Vagina (tissue), 2 donors: ENCODE results near the gene DMAC2L. TPM values are rescaled to one million over a fixed set of nuclear protein-coding genes. Genes with fewer than 3 reads are reported as not detected.
A peak's percentile ranks its signal among the peaks of the same experiment; 100 is the strongest.

ENCODE experiments used
- DNase-seq, 2 donors: peaks; one replicate each; pipeline ENCODE4 v3.0.0-alpha.2; 2017; ENCODE audit errors: extremely low spot score in 2 of 2
- H3K27ac ChIP-seq: fragments of 200-600 bp; sonication (generic); one replicate; pipeline ENCODE4 v1.5.1; 2019
- H3K27me3 ChIP-seq: fragments of 200-600 bp; sonication (generic); one replicate; pipeline ENCODE4 v1.5.1; 2019
- H3K36me3 ChIP-seq, 2 donors: fragments of 200-600 bp; sonication (generic); one replicate each; pipeline ENCODE4 v1.5.1; 2017 to 2019
- H3K4me1 ChIP-seq: fragments of 200-600 bp; sonication (generic); one replicate; pipeline ENCODE4 v1.5.1; 2019
- H3K4me3 ChIP-seq, 2 donors: fragments of 200-600 bp; sonication (generic); 1 replicate in 1 of 2; 2 replicates in 1 of 2; pipeline ENCODE4 v1.5.1; 2016 to 2019
- H3K9me3 ChIP-seq: fragments of 200-600 bp; sonication (generic); one replicate; pipeline ENCODE4 v1.5.1; 2019
- POLR2A ChIP-seq, 2 donors: fragments of 450-650 bp; IDR thresholded peaks; one replicate each; pipeline ENCODE4 v1.6.1; 2017; ENCODE audit warnings: antibody characterized with exemption in 2 of 2, mild to moderate bottlenecking in 2 of 2, moderate library complexity in 2 of 2
- POLR2AphosphoS5 ChIP-seq, 2 donors: sonication (generic); formaldehyde crosslinking; IDR thresholded peaks; one replicate each; pipeline ENCODE4 v1.9.0; 2017; ENCODE audit warnings: antibody characterized with exemption in 2 of 2, mild to moderate bottlenecking in 2 of 2, low read depth in 1 of 2; ENCODE audit not compliant: insufficient read depth in 1 of 2
- intact Hi-C: fragments of 100-400 bp; cut with DNase I; formaldehyde crosslinking; loops from one replicate; pipeline ENCODE4 v1.15.1; 2023
- total RNA-seq: library from RNA; depleted of rRNA; stranded (reverse); fragments of >200 nt; gene quantifications from one replicate; pipeline ENCODE4 v1.2.3, GENCODE V29; 2016
- TF ChIP-seq, protein P1 (sequence below), 3 experiments: fragments of 450-650 bp in 2 of 3; fragments of 200-600 bp in 1 of 3; sonication (generic) in 1 of 3; IDR thresholded peaks; one replicate each; pipeline ENCODE4 v1.5.1; 2017 to 2019; ENCODE audit warnings: antibody characterized with exemption in 3 of 3, mild to moderate bottlenecking in 2 of 3, moderate library complexity in 2 of 3

DMAC2L gene
- total RNA-seq, 1 donor from 2014 or later, result 31.4 TPM

DNA sequence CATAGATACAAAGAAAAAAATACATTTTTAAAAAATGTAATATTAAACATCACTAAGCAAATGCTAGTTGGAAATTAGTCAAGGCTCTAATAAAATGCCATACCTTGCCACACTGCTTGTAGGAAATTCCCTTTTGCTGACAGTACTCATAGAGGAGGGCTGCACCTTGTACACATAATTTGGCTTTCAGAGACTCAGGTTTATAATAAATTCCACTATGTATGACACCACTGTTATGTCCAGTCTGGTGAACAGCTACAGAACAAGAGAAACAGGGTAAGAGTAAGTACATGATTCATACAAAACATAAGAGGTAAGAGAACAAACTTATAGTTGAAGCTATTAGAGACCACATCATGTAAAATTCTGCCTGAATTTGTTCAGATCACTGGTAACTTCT, 10.2 kb upstream of the DMAC2L start:
- intact Hi-C loops, result no loop called here
- no peaks in the 10 kb centered on the region for H3K27me3 ChIP-seq
- DNase-seq, result no peak
- no peak overlapping the region for H3K27ac ChIP-seq
- no peaks in the 10 kb centered on the region for H3K9me3 ChIP-seq
- H3K4me3 ChIP-seq, result no peak overlapping the region
- H3K4me1 ChIP-seq, result no peaks in the 10 kb centered on the region
- TF ChIP-seq POLR2AphosphoS5 (IDR thresholded peaks at IDR 0.05; ENCODE audit: insufficient read depth in 1 of 2, low read depth in 1 of 2), result no peak
- TF ChIP-seq POLR2A (IDR thresholded peaks at IDR 0.05), result no peak
- TF ChIP-seq, protein P1, sequence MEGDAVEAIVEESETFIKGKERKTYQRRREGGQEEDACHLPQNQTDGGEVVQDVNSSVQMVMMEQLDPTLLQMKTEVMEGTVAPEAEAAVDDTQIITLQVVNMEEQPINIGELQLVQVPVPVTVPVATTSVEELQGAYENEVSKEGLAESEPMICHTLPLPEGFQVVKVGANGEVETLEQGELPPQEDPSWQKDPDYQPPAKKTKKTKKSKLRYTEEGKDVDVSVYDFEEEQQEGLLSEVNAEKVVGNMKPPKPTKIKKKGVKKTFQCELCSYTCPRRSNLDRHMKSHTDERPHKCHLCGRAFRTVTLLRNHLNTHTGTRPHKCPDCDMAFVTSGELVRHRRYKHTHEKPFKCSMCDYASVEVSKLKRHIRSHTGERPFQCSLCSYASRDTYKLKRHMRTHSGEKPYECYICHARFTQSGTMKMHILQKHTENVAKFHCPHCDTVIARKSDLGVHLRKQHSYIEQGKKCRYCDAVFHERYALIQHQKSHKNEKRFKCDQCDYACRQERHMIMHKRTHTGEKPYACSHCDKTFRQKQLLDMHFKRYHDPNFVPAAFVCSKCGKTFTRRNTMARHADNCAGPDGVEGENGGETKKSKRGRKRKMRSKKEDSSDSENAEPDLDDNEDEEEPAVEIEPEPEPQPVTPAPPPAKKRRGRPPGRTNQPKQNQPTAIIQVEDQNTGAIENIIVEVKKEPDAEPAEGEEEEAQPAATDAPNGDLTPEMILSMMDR (IDR thresholded peaks at IDR 0.05), result no peak
- H3K36me3 ChIP-seq, result no peaks in the 10 kb centered on the region

DNA sequence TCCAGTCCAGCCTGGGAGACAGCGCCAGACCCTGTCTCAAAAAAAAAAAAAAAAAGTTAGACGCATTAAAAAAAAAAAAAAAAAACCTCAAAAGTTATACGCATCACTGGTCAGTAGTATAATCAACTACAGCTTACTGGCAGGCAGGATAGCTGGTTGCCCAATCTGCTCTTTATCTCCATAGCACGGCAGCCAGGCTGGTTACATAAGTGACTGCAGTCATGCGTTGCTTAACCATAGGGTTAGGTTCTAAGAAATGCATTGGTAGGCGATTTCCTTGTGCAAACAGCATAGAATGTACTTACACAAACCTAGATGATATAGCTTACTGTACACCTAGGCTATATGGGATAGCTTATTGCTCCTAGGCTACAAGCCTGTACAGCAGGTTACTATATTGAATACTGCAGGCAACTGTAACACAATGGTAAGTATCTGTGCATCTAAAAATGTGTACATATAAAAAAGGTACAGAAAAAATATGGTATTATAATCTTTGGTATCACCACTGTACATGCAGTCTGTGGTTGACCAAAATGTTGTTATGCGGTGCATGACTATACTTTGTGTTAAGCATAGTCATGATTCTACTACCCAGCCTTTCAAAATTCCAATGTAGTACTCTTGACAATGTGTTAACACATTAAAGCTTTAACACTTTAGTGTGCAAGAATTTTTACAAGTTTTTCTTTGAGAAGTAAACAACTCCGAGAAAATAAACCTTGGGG, 8.2 kb upstream of the DMAC2L start:
- H3K4me3 ChIP-seq, result no peak overlapping the region
- TF ChIP-seq, protein P1 (IDR thresholded peaks at IDR 0.05), result no peak
- TF ChIP-seq POLR2AphosphoS5 (IDR thresholded peaks at IDR 0.05; ENCODE audit: insufficient read depth in 1 of 2, low read depth in 1 of 2), result no peak
- TF ChIP-seq POLR2A (IDR thresholded peaks at IDR 0.05), result no peak
- H3K27me3 ChIP-seq, result no peaks in the 10 kb centered on the region
- no peak overlapping the region for H3K27ac ChIP-seq
- no peak for DNase-seq
- intact Hi-C loops, result no loop called here
- H3K9me3 ChIP-seq, result no peaks in the 10 kb centered on the region
- no peaks in the 10 kb centered on the region for H3K4me1 ChIP-seq
- H3K36me3 ChIP-seq, result no peaks in the 10 kb centered on the region

DNA sequence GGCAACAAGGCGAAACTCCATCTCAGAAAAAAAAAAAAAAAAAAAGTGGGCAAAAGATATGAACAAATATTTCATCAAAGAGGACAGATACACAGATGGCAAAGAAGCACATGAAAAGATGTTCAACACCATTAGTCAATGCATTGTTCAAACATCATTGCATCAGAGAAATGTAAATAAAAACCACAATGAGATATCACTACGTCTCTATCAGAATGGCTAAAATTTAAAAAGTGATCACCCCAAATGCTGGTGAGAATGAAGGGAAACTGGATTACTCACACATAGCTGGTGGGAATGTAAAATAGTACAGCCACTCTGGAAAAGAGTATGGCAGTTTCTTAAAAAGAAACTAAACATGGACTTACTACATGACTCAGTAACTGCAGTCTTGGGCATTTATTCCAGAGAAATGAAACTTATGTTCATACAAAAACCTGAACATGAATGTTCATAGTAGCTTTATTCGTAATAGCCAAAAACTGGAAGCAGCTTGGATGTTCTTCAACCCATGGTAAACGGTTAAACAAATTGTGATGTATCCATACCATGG, 3.7 kb upstream of the DMAC2L start:
- no peaks in the 10 kb centered on the region for H3K9me3 ChIP-seq
- DNase-seq, result no peak
- peaks cover 16% of the 10 kb centered on the region for H3K4me1 ChIP-seq
- H3K4me3 ChIP-seq, result no peak overlapping the region
- TF ChIP-seq, protein P1 (IDR thresholded peaks at IDR 0.05), result no peak
- TF ChIP-seq POLR2A (IDR thresholded peaks at IDR 0.05) (no peak), POLR2AphosphoS5 (IDR thresholded peaks at IDR 0.05; ENCODE audit: insufficient read depth in 1 of 2, low read depth in 1 of 2) (no peak)
- H3K27me3 ChIP-seq, result no peaks in the 10 kb centered on the region
- no peaks in the 10 kb centered on the region for H3K36me3 ChIP-seq
- H3K27ac ChIP-seq, result no peak overlapping the region
- intact Hi-C loops, result no loop called here

DNA sequence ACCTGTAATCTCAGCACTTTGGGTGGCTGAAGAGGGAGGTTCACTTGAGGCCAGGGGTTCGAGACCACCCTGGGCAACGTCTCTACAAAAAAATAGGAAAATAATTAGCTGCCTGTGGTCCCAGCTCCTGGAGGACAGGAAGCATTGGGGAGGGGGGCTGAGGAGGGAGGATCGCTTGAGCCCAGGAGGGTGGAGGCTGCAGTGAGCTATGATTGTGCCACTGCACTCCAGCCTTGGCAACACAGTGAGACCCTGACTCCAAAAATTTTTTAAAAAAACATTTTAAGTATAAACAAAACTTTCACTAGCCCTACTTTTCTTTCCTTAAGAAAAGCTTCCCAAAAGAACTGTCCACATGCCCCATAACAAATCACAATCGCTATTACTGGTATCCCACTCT, 1.7 kb upstream of the DMAC2L start:
- Histone ChIP-seq H3K9me3 (no peaks in the 10 kb centered on the region), H3K4me1 (peaks cover 17% of the 10 kb centered on the region), H3K36me3 (no peaks in the 10 kb centered on the region), H3K27me3 (no peaks in the 10 kb centered on the region), H3K4me3 (no peak overlapping the region), H3K27ac (no peak overlapping the region)
- intact Hi-C loops, result no loop called here
- DNase-seq, result no peak
- TF ChIP-seq, protein P1 (IDR thresholded peaks at IDR 0.05), result no peak
- TF ChIP-seq POLR2AphosphoS5 (IDR thresholded peaks at IDR 0.05; ENCODE audit: insufficient read depth in 1 of 2, low read depth in 1 of 2), result no peak
- no peak for TF ChIP-seq POLR2A (IDR thresholded peaks at IDR 0.05)

DNA sequence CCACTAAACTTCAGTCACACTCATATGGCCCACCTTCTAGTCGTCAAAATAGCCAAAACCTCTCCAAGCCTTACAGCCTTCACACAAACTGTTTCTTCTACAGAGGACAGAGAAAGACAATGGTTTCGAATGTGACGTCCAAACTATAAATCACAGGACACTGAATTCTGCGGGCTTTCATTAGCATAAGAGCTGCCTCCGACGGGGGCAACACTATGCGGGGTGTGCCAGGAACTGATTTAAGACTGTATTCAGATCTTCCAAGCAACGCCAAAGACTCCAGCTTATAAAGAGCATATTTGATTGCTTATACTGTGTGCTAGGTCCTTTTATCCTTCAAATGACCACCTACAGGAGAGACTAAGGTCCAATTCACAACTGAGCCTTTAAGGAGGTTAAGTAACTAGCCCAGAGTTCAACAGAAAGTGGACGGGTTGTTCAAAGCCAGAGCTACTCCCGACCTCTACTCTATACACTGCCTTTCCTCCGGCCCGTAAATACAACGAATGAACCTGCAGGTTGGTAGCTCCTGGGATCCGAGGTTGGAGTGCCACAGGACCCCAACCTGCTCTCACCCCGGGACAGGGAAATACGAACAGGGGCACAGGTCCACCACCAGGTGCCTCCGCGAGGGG, 670 bp upstream of the DMAC2L start:
- peak overlapping the region; percentile 93 for H3K27ac ChIP-seq
- H3K27me3 ChIP-seq, result no peaks in the 10 kb centered on the region
- H3K4me1 ChIP-seq, result peaks cover 17% of the 10 kb centered on the region
- TF ChIP-seq, protein P1 (IDR thresholded peaks at IDR 0.05), result no peak
- TF ChIP-seq POLR2AphosphoS5 (IDR thresholded peaks at IDR 0.05; ENCODE audit: insufficient read depth in 1 of 2, low read depth in 1 of 2), result no peak
- no peak for TF ChIP-seq POLR2A (IDR thresholded peaks at IDR 0.05)
- intact Hi-C loops, result no loop called here
- H3K4me3 ChIP-seq, result peak overlapping the region; percentile 84 to 87
- no peaks in the 10 kb centered on the region for H3K36me3 ChIP-seq
- H3K9me3 ChIP-seq, result no peaks in the 10 kb centered on the region
- no peak for DNase-seq
